Loucy (cell line): ENCODE measurements around the gene NRCAM.

ENCODE experiments used
- H2AFZ ChIP-seq: fragments of 200-600 bp; sonication (generic); 2 replicates; pipeline ENCODE4 v1.6.0; 2016; ENCODE audit warnings: antibody characterized with exemption, mild to moderate bottlenecking, low read length, moderate library complexity
- H3F3A ChIP-seq: fragments of 200-600 bp; 2 replicates; pipeline ENCODE4 v1.6.0; 2016; ENCODE audit warnings: antibody characterized with exemption, low read depth, mild to moderate bottlenecking
- H3K27me3 ChIP-seq: fragments of 200-600 bp; sonication (generic); 2 replicates; pipeline ENCODE4 v1.6.1; 2014; ENCODE audit warnings: low read length, mild to moderate bottlenecking; ENCODE audit not compliant: insufficient read depth, poor library complexity, severe bottlenecking
- H3K36me3 ChIP-seq: fragments of 200-600 bp; sonication (generic); 2 replicates; pipeline ENCODE4 v1.6.1; 2016; ENCODE audit warnings: low read length; ENCODE audit not compliant: insufficient read depth
- H3K4me1 ChIP-seq: fragments of 200-600 bp; sonication (generic); 2 replicates; pipeline ENCODE4 v1.5.1; 2014; ENCODE audit warnings: low read length, mild to moderate bottlenecking; ENCODE audit not compliant: insufficient read depth, poor library complexity, severe bottlenecking
- H3K4me2 ChIP-seq: fragments of 200-600 bp; sonication (generic); 2 replicates; pipeline ENCODE4 v1.6.0; 2014; ENCODE audit warnings: antibody characterized with exemption, low read length, low read depth, mild to moderate bottlenecking; ENCODE audit not compliant: poor library complexity, severe bottlenecking
- H3K4me3 ChIP-seq: fragments of 200-600 bp; sonication (generic); 2 replicates; pipeline ENCODE4 v1.5.1; 2014; ENCODE audit warnings: low read length, mild to moderate bottlenecking, mixed read lengths; ENCODE audit not compliant: poor library complexity, severe bottlenecking
- H3K79me2 ChIP-seq: fragments of 200-600 bp; sonication (generic); 2 replicates; pipeline ENCODE4 v1.6.1; 2014; ENCODE audit warnings: low read length; ENCODE audit not compliant: insufficient read depth
- H3K9ac ChIP-seq: fragments of 200-600 bp; sonication (generic); 2 replicates; pipeline ENCODE4 v1.6.0; 2014; ENCODE audit warnings: mild to moderate bottlenecking, low read depth, low read length, moderate library complexity; ENCODE audit not compliant: poor library complexity, severe bottlenecking
- H3K9me2 ChIP-seq: fragments of 200-600 bp; sonication (generic); replicated peaks from 2 replicates; pipeline ENCODE4 v1.6.1; 2016; ENCODE audit warnings: low read depth, low read length, mixed read lengths
- H3K9me3 ChIP-seq: fragments of 200-600 bp; sonication (generic); 2 replicates; pipeline ENCODE4 v1.6.1; 2014; ENCODE audit warnings: mild to moderate bottlenecking, antibody characterized with exemption, low read length, low read depth; ENCODE audit not compliant: insufficient read depth
- H4K20me1 ChIP-seq: fragments of 200-600 bp; sonication (generic); 2 replicates; pipeline ENCODE4 v1.6.0; 2014; ENCODE audit warnings: antibody characterized with exemption, low read length, mild to moderate bottlenecking; ENCODE audit not compliant: insufficient read depth, poor library complexity, severe bottlenecking
- EZH2phosphoT487 ChIP-seq: fragments of 200-600 bp; IDR thresholded peaks from 2 replicates; pipeline ENCODE4 v1.6.1; 2018; ENCODE audit warnings: antibody characterized with exemption, mild to moderate bottlenecking, moderate library complexity, borderline replicate concordance
- TF ChIP-seq, protein P1 (sequence below): fragments of 200-600 bp; sonication (generic); conservative IDR thresholded peaks from 2 replicates; pipeline ENCODE4 v1.5.1; 2014; ENCODE audit warnings: mild to moderate bottlenecking, antibody characterized with exemption, low read length

NRCAM gene

GRCh38 chr7:108328174-108328651 is 128.0 kb downstream of the NRCAM start:
- H3K4me2 ChIP-seq: no peak overlapping the region

DNA sequence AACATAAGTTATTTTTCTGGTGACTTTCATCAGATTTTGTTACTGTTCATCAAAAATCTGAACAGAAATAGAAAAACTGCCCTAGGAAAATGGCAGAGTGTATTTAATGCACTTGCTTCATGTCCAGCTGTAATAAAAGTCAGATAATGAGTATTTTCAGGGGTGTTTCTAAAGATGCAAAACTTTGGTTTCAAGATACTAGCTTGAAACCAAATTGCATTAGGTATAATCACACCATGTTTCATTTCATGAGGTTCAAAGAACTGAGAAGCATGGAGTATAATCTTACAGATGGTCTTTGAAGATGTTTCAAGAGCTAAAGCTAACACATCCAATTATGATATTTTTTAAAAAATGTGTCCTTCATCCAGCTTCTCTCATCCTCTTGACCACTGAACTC is 128.9 kb downstream of the NRCAM start:
- Histone ChIP-seq H3K9me2 (no peaks in the 10 kb centered on the region), H3K9me3 (no peaks in the 10 kb centered on the region), H3K4me2 (no peak overlapping the region), H3F3A (no peaks in the 10 kb centered on the region), H3K9ac (no peak overlapping the region), H3K4me1 (no peaks in the 10 kb centered on the region), H3K4me3 (no peak overlapping the region), H3K27me3 (no peaks in the 10 kb centered on the region), H2AFZ (no peak overlapping the region), H3K36me3 (no peaks in the 10 kb centered on the region), H4K20me1 (no peaks in the 10 kb centered on the region), H3K79me2 (no peaks in the 10 kb centered on the region)
- TF ChIP-seq EZH2phosphoT487: no peak
- TF ChIP-seq, protein P1, sequence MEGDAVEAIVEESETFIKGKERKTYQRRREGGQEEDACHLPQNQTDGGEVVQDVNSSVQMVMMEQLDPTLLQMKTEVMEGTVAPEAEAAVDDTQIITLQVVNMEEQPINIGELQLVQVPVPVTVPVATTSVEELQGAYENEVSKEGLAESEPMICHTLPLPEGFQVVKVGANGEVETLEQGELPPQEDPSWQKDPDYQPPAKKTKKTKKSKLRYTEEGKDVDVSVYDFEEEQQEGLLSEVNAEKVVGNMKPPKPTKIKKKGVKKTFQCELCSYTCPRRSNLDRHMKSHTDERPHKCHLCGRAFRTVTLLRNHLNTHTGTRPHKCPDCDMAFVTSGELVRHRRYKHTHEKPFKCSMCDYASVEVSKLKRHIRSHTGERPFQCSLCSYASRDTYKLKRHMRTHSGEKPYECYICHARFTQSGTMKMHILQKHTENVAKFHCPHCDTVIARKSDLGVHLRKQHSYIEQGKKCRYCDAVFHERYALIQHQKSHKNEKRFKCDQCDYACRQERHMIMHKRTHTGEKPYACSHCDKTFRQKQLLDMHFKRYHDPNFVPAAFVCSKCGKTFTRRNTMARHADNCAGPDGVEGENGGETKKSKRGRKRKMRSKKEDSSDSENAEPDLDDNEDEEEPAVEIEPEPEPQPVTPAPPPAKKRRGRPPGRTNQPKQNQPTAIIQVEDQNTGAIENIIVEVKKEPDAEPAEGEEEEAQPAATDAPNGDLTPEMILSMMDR: no peak

More at GRCh38 chr7:108328174-108328651, 128.0 kb downstream of the NRCAM start:
- Histone ChIP-seq H2AFZ (no peak overlapping the region), H3K4me3 (no peak overlapping the region), H3K27me3 (no peaks in the 10 kb centered on the region), H3K36me3 (no peaks in the 10 kb centered on the region), H4K20me1 (no peaks in the 10 kb centered on the region), H3K4me1 (no peaks in the 10 kb centered on the region), H3K9ac (no peak overlapping the region), H3K9me3 (no peaks in the 10 kb centered on the region), H3K79me2 (no peaks in the 10 kb centered on the region), H3K9me2 (no peaks in the 10 kb centered on the region), H3F3A (no peaks in the 10 kb centered on the region)
- TF ChIP-seq, protein P1: no peak
- no peak for TF ChIP-seq EZH2phosphoT487

DNA sequence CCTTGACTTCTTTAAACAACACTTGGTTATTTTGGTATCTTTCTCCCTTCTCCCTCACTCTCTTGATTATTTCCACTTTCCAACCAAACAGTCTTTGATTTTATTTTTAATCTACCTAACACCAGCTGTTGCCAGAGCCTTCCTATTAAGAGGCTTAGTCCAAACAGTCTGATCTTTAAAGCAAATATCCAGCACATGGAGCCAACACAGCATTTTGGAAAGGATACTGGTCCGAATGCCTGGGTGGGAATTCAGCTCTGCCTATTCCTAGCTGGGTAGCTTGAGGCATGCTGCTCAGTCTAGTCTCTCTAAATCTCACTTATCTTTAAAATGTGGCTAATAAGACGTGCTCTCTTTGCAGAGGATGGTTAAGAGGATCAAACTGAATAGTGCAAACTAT is 129.3 kb downstream of the NRCAM start:
- no peak overlapping the region for H3K4me3 ChIP-seq
- H3K27me3 ChIP-seq: no peaks in the 10 kb centered on the region
- H2AFZ ChIP-seq: no peak overlapping the region
- H3K4me1 ChIP-seq: no peaks in the 10 kb centered on the region
- TF ChIP-seq, protein P1: no peak
- TF ChIP-seq EZH2phosphoT487: no peak
- H3K9me3 ChIP-seq: no peaks in the 10 kb centered on the region
- no peaks in the 10 kb centered on the region for H4K20me1 ChIP-seq
- no peaks in the 10 kb centered on the region for H3K9me2 ChIP-seq
- H3F3A ChIP-seq: no peaks in the 10 kb centered on the region
- H3K9ac ChIP-seq: no peak overlapping the region
- H3K79me2 ChIP-seq: no peaks in the 10 kb centered on the region
- no peaks in the 10 kb centered on the region for H3K36me3 ChIP-seq
- H3K4me2 ChIP-seq: no peak overlapping the region
